K562 (cell line): ENCODE data around the gene CNKSR1. TPM values are rescaled to one million over a fixed set of nuclear protein-coding genes. Genes with fewer than 3 reads are reported as not detected.

Experiments used
- ATF6 ChIP-seq: sonication (generic); formaldehyde crosslinking; IDR thresholded peaks from 2 replicates; pipeline ENCODE4 v1.4.0; 2020; ENCODE audit warnings: mild to moderate bottlenecking, missing genetic modification reagents
- BMI1 ChIP-seq: fragments of 150-350 bp; IDR thresholded peaks from 2 replicates; pipeline ENCODE4 v1.6.1; 2014; ENCODE audit warnings: low read length
- CCNT2 ChIP-seq: IDR thresholded peaks from 2 replicates; pipeline ENCODE4 v1.6.1; 2011; ENCODE audit warnings: borderline replicate concordance, low read depth, mild to moderate bottlenecking, moderate library complexity, mixed read lengths, low read length; ENCODE audit not compliant: insufficient read length; ENCODE audit errors: extremely low read depth
- CHAMP1 ChIP-seq: fragments of 450-650 bp; IDR thresholded peaks from 2 replicates; pipeline ENCODE4 v1.6.1; 2016; ENCODE audit warnings: mild to moderate bottlenecking
- CREBBP ChIP-seq: IDR thresholded peaks from one replicate; pipeline ENCODE4 v1.6.1; 2012; ENCODE audit warnings: low read depth, mild to moderate bottlenecking, control low read depth, inconsistent platforms, low read length
- GABPB2 ChIP-seq: fragments of 250-450 bp; sonication (Bioruptor Pico); conservative IDR thresholded peaks from 2 replicates; pipeline ENCODE4 v1.5.1; 2021; ENCODE audit warnings: mild to moderate bottlenecking
- KDM5B ChIP-seq: fragments of 200-600 bp; sonication (generic); IDR thresholded peaks from 2 replicates; pipeline ENCODE4 v1.6.1; 2012; ENCODE audit warnings: low read depth, mild to moderate bottlenecking, moderate library complexity, low read length, control low read depth, inconsistent platforms; ENCODE audit not compliant: insufficient replicate concordance
- KLF13 ChIP-seq: fragments of 450-650 bp; IDR thresholded peaks from 2 replicates; pipeline ENCODE4 v1.6.1; 2016; ENCODE audit warnings: missing genetic modification characterization, low read depth, mild to moderate bottlenecking, missing compliant biosample characterization, moderate library complexity, borderline replicate concordance
- PTRF ChIP-seq: fragments of 450-650 bp; IDR thresholded peaks from 2 replicates; pipeline ENCODE4 v1.6.1; 2016; ENCODE audit warnings: mild to moderate bottlenecking, missing genetic modification characterization, missing compliant biosample characterization
- RCOR1 ChIP-seq, 2 experiments: IDR thresholded peaks; 2 replicates each; pipeline ENCODE4 v1.6.1; 2012; ENCODE audit warnings: low read depth in 2 of 2, low read length in 2 of 2, borderline replicate concordance in 1 of 2, improper control_type of control experiment in 1 of 2
- YBX1 ChIP-seq: fragments of 450-650 bp; IDR thresholded peaks from 2 replicates; pipeline ENCODE4 v1.7.1; 2016; ENCODE audit warnings: mild to moderate bottlenecking
- ZBTB8A ChIP-seq: fragments of 450-650 bp; IDR thresholded peaks from 2 replicates; pipeline ENCODE4 v1.6.1; 2018; ENCODE audit warnings: mild to moderate bottlenecking, moderate library complexity; ENCODE audit not compliant: partially characterized antibody
- ZNF197 ChIP-seq: fragments of 200-800 bp; sonication (Bioruptor generic); IDR thresholded peaks from 2 replicates; pipeline ENCODE4 v1.6.1; 2016; ENCODE audit warnings: low read depth, missing genetic modification characterization, missing compliant biosample characterization
- ZNF23 ChIP-seq: fragments of 250-450 bp; sonication (Bioruptor Pico); IDR thresholded peaks from 2 replicates; pipeline ENCODE4 v1.4.0; 2020; ENCODE audit warnings: mild to moderate bottlenecking
- polyA plus RNA-seq, 8 experiments: library from polyadenylated mRNA; depleted of rRNA in 4 of 8; stranded (reverse) in 5 of 8; unstranded in 3 of 8; fragments of >200 nt; fragmentation: Nextera tagmentation in 2 of 8; fragmentation: Illumina TruSeq in 1 of 8; extraction: Ambion mirVana in 2 of 8; extraction: Trizol in 1 of 8; gene quantifications; 2 replicates each; pipeline versions ENCODE4 v1.2.1 to v1.2.3, GENCODE V29; 2011 to 2014; ENCODE audit warnings: inconsistent platforms in 1 of 8, missing spikeins in 1 of 8
- total RNA-seq, 7 experiments: library from RNA; depleted of rRNA in 6 of 7; stranded (reverse); fragments of >200 nt in 6 of 7; fragmentation: Illumina TruSeq in 2 of 7; extraction: Trizol in 2 of 7; gene quantifications; 2 replicates each; pipeline versions ENCODE4 v1.2.1 to v1.2.3, GENCODE V29; 2011 to 2021; ENCODE audit warnings: low replicate concordance in 1 of 7
- TF ChIP-seq, protein P1 (sequence below): fragments of 450-650 bp; IDR thresholded peaks from 2 replicates; pipeline ENCODE4 v1.7.0; 2016; ENCODE audit warnings: borderline replicate concordance
- TF ChIP-seq, protein P2 (sequence below): sonication (generic); formaldehyde crosslinking; IDR thresholded peaks from 2 replicates; pipeline ENCODE4 v1.8.0; 2022; ENCODE audit warnings: mild to moderate bottlenecking, missing genetic modification reagents
- TF ChIP-seq, protein P3 (sequence below): fragments of 150-350 bp; conservative IDR thresholded peaks from 2 replicates; pipeline ENCODE4 v1.6.1; 2014; ENCODE audit warnings: low read length

The CNKSR1 gene
- total and polyA plus RNA-seq, 9 of the 15 experiments (the other 6 are each of a cell fraction or from before 2014, with no cell fraction given), result 0.03 to 2.8 (median 1.1) TPM

DNA sequence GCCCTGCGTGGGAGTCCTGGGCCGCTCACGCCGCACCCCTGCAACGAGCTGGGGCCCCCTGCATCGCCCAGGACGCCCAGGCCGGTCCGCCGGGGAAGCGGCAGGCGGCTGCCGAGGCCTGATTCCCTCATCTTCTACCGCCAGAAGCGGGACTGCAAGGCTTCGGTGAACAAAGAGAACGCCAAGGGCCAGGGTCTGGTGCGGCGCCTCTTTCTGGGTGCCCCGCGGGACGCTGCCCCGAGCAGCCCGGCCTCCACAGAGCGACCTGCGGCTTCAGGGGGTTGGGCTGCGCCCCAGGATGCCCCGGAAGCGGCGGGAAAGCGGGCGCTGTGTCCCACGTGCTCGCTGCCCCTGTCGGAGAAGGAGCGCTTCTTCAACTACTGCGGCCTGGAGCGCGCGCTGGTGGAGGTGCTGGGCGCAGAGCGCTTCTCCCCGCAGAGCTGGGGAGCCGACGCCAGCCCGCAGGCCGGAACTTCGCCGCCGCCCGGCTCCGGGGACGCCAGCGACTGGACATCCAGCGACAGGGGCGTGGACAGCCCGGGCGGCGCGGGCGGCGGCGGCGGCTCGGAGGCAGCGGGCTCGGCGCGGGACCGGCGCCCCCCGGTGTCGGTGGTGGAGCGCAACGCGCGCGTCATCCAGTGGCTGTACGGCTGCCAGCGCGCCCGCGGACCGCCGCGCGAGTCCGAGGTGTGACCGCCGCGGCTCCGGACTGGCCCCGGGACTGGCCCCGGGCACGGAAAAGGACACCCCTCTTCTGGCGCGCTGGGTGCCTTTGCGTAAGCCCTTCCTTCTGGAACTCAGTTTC is 15.7 kb upstream of the CNKSR1 start (continued):
- TF ChIP-seq, protein P1, sequence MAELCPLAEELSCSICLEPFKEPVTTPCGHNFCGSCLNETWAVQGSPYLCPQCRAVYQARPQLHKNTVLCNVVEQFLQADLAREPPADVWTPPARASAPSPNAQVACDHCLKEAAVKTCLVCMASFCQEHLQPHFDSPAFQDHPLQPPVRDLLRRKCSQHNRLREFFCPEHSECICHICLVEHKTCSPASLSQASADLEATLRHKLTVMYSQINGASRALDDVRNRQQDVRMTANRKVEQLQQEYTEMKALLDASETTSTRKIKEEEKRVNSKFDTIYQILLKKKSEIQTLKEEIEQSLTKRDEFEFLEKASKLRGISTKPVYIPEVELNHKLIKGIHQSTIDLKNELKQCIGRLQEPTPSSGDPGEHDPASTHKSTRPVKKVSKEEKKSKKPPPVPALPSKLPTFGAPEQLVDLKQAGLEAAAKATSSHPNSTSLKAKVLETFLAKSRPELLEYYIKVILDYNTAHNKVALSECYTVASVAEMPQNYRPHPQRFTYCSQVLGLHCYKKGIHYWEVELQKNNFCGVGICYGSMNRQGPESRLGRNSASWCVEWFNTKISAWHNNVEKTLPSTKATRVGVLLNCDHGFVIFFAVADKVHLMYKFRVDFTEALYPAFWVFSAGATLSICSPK, result no peak
- TF ChIP-seq ZBTB8A, result no peak
- no peak for TF ChIP-seq CHAMP1
- TF ChIP-seq PTRF (tag), result no peak
- TF ChIP-seq KDM5B, result peak; percentile 77
- no peak for TF ChIP-seq BMI1
- TF ChIP-seq, protein P2, sequence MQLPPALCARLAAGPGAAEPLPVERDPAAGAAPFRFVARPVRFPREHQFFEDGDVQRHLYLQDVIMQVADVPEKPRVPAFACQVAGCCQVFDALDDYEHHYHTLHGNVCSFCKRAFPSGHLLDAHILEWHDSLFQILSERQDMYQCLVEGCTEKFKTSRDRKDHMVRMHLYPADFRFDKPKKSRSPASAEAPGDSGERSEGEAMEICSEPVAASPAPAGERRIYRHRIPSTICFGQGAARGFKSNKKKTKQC, result peak; percentile 94
- peak; percentile 67; the same call in 1 of the 2 replicates for TF ChIP-seq ZNF197 (CRISPR knock-in tag)
- peak; percentile 75 for TF ChIP-seq CCNT2
- peak; percentile 15; the same call in 1 of the 2 replicates for TF ChIP-seq KLF13
- no peak for TF ChIP-seq CREBBP
- peak; percentile 99 for TF ChIP-seq ATF6 (CRISPR knock-in tag)
- TF ChIP-seq RCOR1 (IDR thresholded peaks at IDR 0.05; ENCODE audit: borderline replicate concordance in 1 of 2, low read depth in 2 of 2, low read length in 2 of 2), result peak in 1 of 2 experiments; percentile 3; a peak in 1 of 4 replicates
- TF ChIP-seq ZNF23 (CRISPR knock-in tag), result no peak
- TF ChIP-seq, protein P3, sequence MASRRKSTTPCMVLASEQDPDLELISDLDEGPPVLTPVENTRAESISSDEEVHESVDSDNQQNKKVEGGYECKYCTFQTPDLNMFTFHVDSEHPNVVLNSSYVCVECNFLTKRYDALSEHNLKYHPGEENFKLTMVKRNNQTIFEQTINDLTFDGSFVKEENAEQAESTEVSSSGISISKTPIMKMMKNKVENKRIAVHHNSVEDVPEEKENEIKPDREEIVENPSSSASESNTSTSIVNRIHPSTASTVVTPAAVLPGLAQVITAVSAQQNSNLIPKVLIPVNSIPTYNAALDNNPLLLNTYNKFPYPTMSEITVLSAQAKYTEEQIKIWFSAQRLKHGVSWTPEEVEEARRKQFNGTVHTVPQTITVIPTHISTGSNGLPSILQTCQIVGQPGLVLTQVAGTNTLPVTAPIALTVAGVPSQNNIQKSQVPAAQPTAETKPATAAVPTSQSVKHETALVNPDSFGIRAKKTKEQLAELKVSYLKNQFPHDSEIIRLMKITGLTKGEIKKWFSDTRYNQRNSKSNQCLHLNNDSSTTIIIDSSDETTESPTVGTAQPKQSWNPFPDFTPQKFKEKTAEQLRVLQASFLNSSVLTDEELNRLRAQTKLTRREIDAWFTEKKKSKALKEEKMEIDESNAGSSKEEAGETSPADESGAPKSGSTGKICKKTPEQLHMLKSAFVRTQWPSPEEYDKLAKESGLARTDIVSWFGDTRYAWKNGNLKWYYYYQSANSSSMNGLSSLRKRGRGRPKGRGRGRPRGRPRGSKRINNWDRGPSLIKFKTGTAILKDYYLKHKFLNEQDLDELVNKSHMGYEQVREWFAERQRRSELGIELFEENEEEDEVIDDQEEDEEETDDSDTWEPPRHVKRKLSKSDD, result no peak
- no peak for TF ChIP-seq GABPB2
- no peak for TF ChIP-seq YBX1
